Mesothelial cell of epicardium (in vitro differentiated cells): Measurements from ENCODE around the gene HMGN4. TPM values are rescaled to one million over a fixed set of nuclear protein-coding genes. Genes with fewer than 3 reads are reported as not detected.
A peak's percentile ranks its signal among the peaks of the same experiment; 100 is the strongest.

Experiments used
- DNase-seq, 2 experiments: peaks; one replicate each; pipeline ENCODE4 v3.0.0; 2021; ENCODE audit warnings: low spot score in 2 of 2; ENCODE audit not compliant: unreplicated experiment in 2 of 2
- H3K27ac Mint-ChIP-seq: 2 replicates; pipeline ENCODE4 v1.8.0; 2021; ENCODE audit warnings: mixed read lengths
- H3K27me3 Mint-ChIP-seq: 2 replicates; pipeline ENCODE4 v1.8.0; 2021; ENCODE audit warnings: low read depth, mixed read lengths
- H3K36me3 Mint-ChIP-seq: 2 replicates; pipeline ENCODE4 v1.8.0; 2021; ENCODE audit warnings: mixed read lengths
- H3K4me1 Mint-ChIP-seq: 2 replicates; pipeline ENCODE4 v1.8.0; 2021; ENCODE audit warnings: mixed read lengths
- H3K4me3 Mint-ChIP-seq: 2 replicates; pipeline ENCODE4 v1.8.0; 2021; ENCODE audit warnings: mild to moderate bottlenecking, moderate library complexity, mixed read lengths
- H3K9me3 Mint-ChIP-seq: 2 replicates; pipeline ENCODE4 v1.8.0; 2021; ENCODE audit warnings: mixed read lengths
- CTCF ChIP-seq: fragments of 200-600 bp; sonication (generic); IDR thresholded peaks from one replicate; pipeline ENCODE4 v1.5.0; 2021; ENCODE audit warnings: antibody characterized with exemption; ENCODE audit not compliant: unreplicated experiment
- total RNA-seq: library from RNA; stranded (reverse); gene quantifications from 3 replicates; pipeline ENCODE4 v1.2.1, GENCODE V29; 2021

HMGN4 gene
- total RNA-seq, 1 donor from 2014 or later: 49.4 TPM

- peaks cover under 1% of the 10 kb centered on the region for H3K27me3 Mint-ChIP-seq
- H3K27ac Mint-ChIP-seq: no peak overlapping the region
- no peak for TF ChIP-seq CTCF
- H3K4me1 Mint-ChIP-seq: peaks cover 5% of the 10 kb centered on the region
- H3K36me3 Mint-ChIP-seq: no peaks in the 10 kb centered on the region
- H3K9me3 Mint-ChIP-seq: peaks cover 14% of the 10 kb centered on the region
- H3K4me3 Mint-ChIP-seq: no peak overlapping the region
- DNase-seq: no peak
These were observed 25.3 kb downstream of the HMGN4 start for GRCh38 chr6:26563488-26563887.

GRCh38 chr6:26568601-26569432 lies 30.7 kb downstream of the HMGN4 start:
- Mint-ChIP-seq H3K4me3 (peak overlapping the region; percentile 94), H3K36me3 (no peaks in the 10 kb centered on the region)

GRCh38 chr6:26569433-26569764 lies 31.2 kb downstream of the HMGN4 start:
- H3K27ac Mint-ChIP-seq: peak overlapping the region; percentile 93
- H3K9me3 Mint-ChIP-seq: no peaks in the 10 kb centered on the region
- H3K4me1 Mint-ChIP-seq: peaks cover 16% of the 10 kb centered on the region
- no peak for TF ChIP-seq CTCF
- DNase-seq: no peak
- peaks cover 3% of the 10 kb centered on the region for H3K27me3 Mint-ChIP-seq
- H3K36me3 Mint-ChIP-seq: no peaks in the 10 kb centered on the region
- peak overlapping the region; percentile 94 for H3K4me3 Mint-ChIP-seq

More at GRCh38 chr6:26568601-26569432, 30.7 kb downstream of the HMGN4 start:
- Mint-ChIP-seq H3K9me3 (no peaks in the 10 kb centered on the region), H3K4me1 (peaks cover 16% of the 10 kb centered on the region), H3K27ac (peak overlapping the region; percentile 93), H3K27me3 (peaks cover 3% of the 10 kb centered on the region)
- peak; percentile 90 to 100 for DNase-seq
- TF ChIP-seq CTCF: no peak

GRCh38 chr6:26570027-26570809 lies 32.1 kb downstream of the HMGN4 start:
- peaks cover 16% of the 10 kb centered on the region for H3K4me1 Mint-ChIP-seq
- no peak overlapping the region for H3K4me3 Mint-ChIP-seq
- H3K27me3 Mint-ChIP-seq: peaks cover 3% of the 10 kb centered on the region
- no peaks in the 10 kb centered on the region for H3K9me3 Mint-ChIP-seq
- no peak overlapping the region for H3K27ac Mint-ChIP-seq
- no peaks in the 10 kb centered on the region for H3K36me3 Mint-ChIP-seq
- DNase-seq: no peak
- TF ChIP-seq CTCF: no peak

- TF ChIP-seq CTCF: no peak
- peak overlapping the region; percentile 93 for H3K4me3 Mint-ChIP-seq
- no peaks in the 10 kb centered on the region for H3K36me3 Mint-ChIP-seq
- H3K27me3 Mint-ChIP-seq: peaks cover 18% of the 10 kb centered on the region
- H3K9me3 Mint-ChIP-seq: no peaks in the 10 kb centered on the region
- peak in 1 of 2 experiments; percentile 50 for DNase-seq
- peaks cover 19% of the 10 kb centered on the region for H3K4me1 Mint-ChIP-seq
- H3K27ac Mint-ChIP-seq: peak overlapping the region; percentile 94
These were observed 33.6 kb downstream of the HMGN4 start for GRCh38 chr6:26571592-26572296.
